ENCODE data around the gene POLDIP2. TPM values are rescaled to one million over a fixed set of nuclear protein-coding genes. Genes with fewer than 3 reads are reported as not detected.

POLDIP2 gene
- total and polyA plus RNA-seq, 2 of the 13 experiments (the other 11 are each of a cell fraction or from before 2014, with no cell fraction given): 85.9 to 114 TPM

- TF ChIP-seq ETS1 (CRISPR knock-in tag; IDR thresholded peaks at IDR 0.05): no peak
- TF ChIP-seq PHF5A (CRISPR knock-in tag; IDR thresholded peaks at IDR 0.05; ENCODE audit: low read depth, unreplicated experiment): peak; percentile 85
- TF ChIP-seq ETV6 (CRISPR knock-in tag; conservative IDR thresholded peaks at IDR 0.05): no peak
- no peak; the same call in 1 of the 2 replicates for TF ChIP-seq JDP2 (CRISPR knock-in tag; IDR thresholded peaks at IDR 0.05; ENCODE audit: borderline replicate concordance)
- TF ChIP-seq ZBTB40 (IDR thresholded peaks at IDR 0.05): no peak
- TF ChIP-seq ZBTB40 (CRISPR knock-in tag; IDR thresholded peaks at IDR 0.05): no peak; the same call in 1 of the 2 replicates
- peak; percentile 71; the same call in 1 of the 2 replicates for TF ChIP-seq ZBED4 (CRISPR knock-in tag; IDR thresholded peaks at IDR 0.05; ENCODE audit: borderline replicate concordance)
- TF ChIP-seq RORA (CRISPR knock-in tag; IDR thresholded peaks at IDR 0.05): no peak
- TF ChIP-seq TGIF2 (CRISPR knock-in tag; IDR thresholded peaks at IDR 0.05): peak; percentile 48; the same call in 1 of the 2 replicates
- no peak for TF ChIP-seq SNAPC2 (CRISPR knock-in tag; IDR thresholded peaks at IDR 0.05)
- no peak for TF ChIP-seq RBAK (CRISPR knock-in tag; IDR thresholded peaks at IDR 0.05)
- 0 out of 2 replicates have a peak, but pooled peaks have one; percentile 54 for TF ChIP-seq ZNF143 (CRISPR knock-in tag; IDR thresholded peaks at IDR 0.05)
- TF ChIP-seq FOXP1 (IDR thresholded peaks at IDR 0.05): no peak
- peak; percentile 75 for TF ChIP-seq FOXP1 (CRISPR knock-in tag; IDR thresholded peaks at IDR 0.05)
- no peak for TF ChIP-seq NAIF1 (CRISPR knock-in tag; IDR thresholded peaks at IDR 0.05; ENCODE audit: borderline replicate concordance)
- TF ChIP-seq ZNF564 (CRISPR knock-in tag; IDR thresholded peaks at IDR 0.05): 0 out of 2 replicates have a peak, but pooled peaks have one; percentile 11
- TF ChIP-seq BHLHE40 (IDR thresholded peaks at IDR 0.05; ENCODE audit: low read length): no peak
Measured at GRCh38 chr17:28368306-28368831, 11.0 kb upstream of the POLDIP2 start (continued).
